Endothelial cell of umbilical vein (primary cell): Measurements from ENCODE around the gene SORCS2. TPM values are rescaled to one million over a fixed set of nuclear protein-coding genes. Genes with fewer than 3 reads are reported as not detected.

Experiments used
- BruUV-seq: library from RNA; stranded (reverse); fragments of 400-500 nt; replicated peaks from 2 replicates; lab custom pipeline; 2021; lab: Mats Ljungman, UMichigan
- CTCF ChIA-PET: fragments of 300-600, 350-600 bp; sonication (Branson Sonifier 250); formaldehyde crosslinking; loops from one replicate; lab custom pipeline; 2021; ENCODE audit warnings: antibody characterized with exemption, inconsistent platforms; lab: Charles Lee
- POLR2A ChIA-PET: fragments of 300-600, 350-600 bp; sonication (Branson Sonifier 250); formaldehyde crosslinking; loops from one replicate; lab custom pipeline; 2021; ENCODE audit warnings: antibody characterized with exemption, inconsistent platforms; lab: Charles Lee
- DNase-seq: peaks from one replicate; pipeline ENCODE4 v3.0.0-alpha.2; 2011; ENCODE audit warnings: low read depth, low spot score
- FAIRE-seq: peaks from 2 replicates; lab custom pipeline; 2011; peaks lifted over from hg19 to GRCh38; lab: Jason Lieb, UNC
- H2AFZ ChIP-seq: 2 replicates; pipeline ENCODE4 v1.6.0; 2012; ENCODE audit warnings: low read depth, low read length, control low read depth, inconsistent platforms
- H3K27ac ChIP-seq: 2 replicates; pipeline ENCODE4 v1.5.1; 2011; ENCODE audit warnings: low read depth, mild to moderate bottlenecking, control low read depth, low read length, moderate library complexity; ENCODE audit not compliant: insufficient read depth
- H3K27me3 ChIP-seq, 2 experiments: 2 replicates each; pipeline versions ENCODE4 v1.6.0 to v1.6.1; 2011; ENCODE audit warnings: low read length in 2 of 2, mixed read lengths in 1 of 2; ENCODE audit not compliant: control insufficient read depth in 2 of 2, insufficient read depth in 2 of 2
- H3K36me3 ChIP-seq, 2 experiments: 2 replicates in 1 of 2; 3 replicates in 1 of 2; pipeline ENCODE4 v1.5.1; 2011; ENCODE audit warnings: low read length in 2 of 2, mild to moderate bottlenecking in 1 of 2, moderate library complexity in 1 of 2; ENCODE audit not compliant: control insufficient read depth in 2 of 2, insufficient read depth in 2 of 2; ENCODE audit errors: extremely low read depth in 1 of 2
- H3K4me1 ChIP-seq: 3 replicates; pipeline ENCODE4 v1.5.1; 2011; ENCODE audit warnings: mild to moderate bottlenecking, low read length; ENCODE audit not compliant: control insufficient read depth, insufficient read depth; ENCODE audit errors: extremely low read depth
- H3K4me2 ChIP-seq: 2 replicates; pipeline ENCODE4 v1.6.1; 2011; ENCODE audit warnings: low read length, control low read depth, mixed read lengths; ENCODE audit not compliant: insufficient read depth
- H3K4me3 ChIP-seq, 3 experiments: fragments of 200-600 bp in 1 of 3; sonication (generic), shearing (Covaris generic) in 1 of 3; replicated peaks in 1 of 3; 2 replicates each; pipeline ENCODE4 v1.5.1; 2011 to 2016; ENCODE audit warnings: control low read depth in 3 of 3, low read length in 3 of 3, mild to moderate bottlenecking in 2 of 3, inconsistent platforms in 1 of 3, low read depth in 1 of 3, moderate library complexity in 1 of 3; ENCODE audit not compliant: insufficient read depth in 1 of 3
- H3K79me2 ChIP-seq: 2 replicates; pipeline ENCODE4 v1.6.0; 2012; ENCODE audit warnings: low read length, inconsistent platforms; ENCODE audit not compliant: control insufficient read depth, insufficient read depth
- H3K9ac ChIP-seq: replicated peaks from 2 replicates; pipeline ENCODE3; 2011; ENCODE audit warnings: low read length, control low read depth; ENCODE audit not compliant: insufficient read depth; ENCODE audit errors: extremely low read depth
- H3K9me1 ChIP-seq: replicated peaks from 3 replicates; pipeline ENCODE4 v1.6.0; 2011; ENCODE audit warnings: mild to moderate bottlenecking, low read length; ENCODE audit not compliant: control insufficient read depth, insufficient read depth; ENCODE audit errors: extremely low read depth
- H3K9me3 ChIP-seq: replicated peaks from 2 replicates; pipeline ENCODE4 v1.5.1; 2012; ENCODE audit warnings: low read length, inconsistent platforms; ENCODE audit not compliant: control insufficient read depth, insufficient read depth
- H4K20me1 ChIP-seq: replicated peaks from 2 replicates; pipeline ENCODE3; 2011; ENCODE audit warnings: mild to moderate bottlenecking, low read length; ENCODE audit not compliant: control insufficient read depth, insufficient read depth; ENCODE audit errors: extremely low read depth
- GATA2 ChIP-seq: IDR thresholded peaks from 2 replicates; pipeline ENCODE4 v1.7.0; 2011; ENCODE audit warnings: low read depth, mild to moderate bottlenecking, moderate library complexity, mixed read lengths, low read length; ENCODE audit not compliant: insufficient read length, insufficient read depth
- JUN ChIP-seq: IDR thresholded peaks from 2 replicates; pipeline ENCODE4 v1.6.1; 2011; ENCODE audit warnings: borderline replicate concordance, low read depth; ENCODE audit not compliant: insufficient read length, insufficient read depth
- MAX ChIP-seq: IDR thresholded peaks from 2 replicates; pipeline ENCODE4 v1.6.1; 2011; ENCODE audit not compliant: insufficient read depth, insufficient read length
- MYC ChIP-seq: IDR thresholded peaks from one replicate; pipeline ENCODE4 v1.6.1; 2011; ENCODE audit warnings: mild to moderate bottlenecking, low read depth, low read length
- POLR2A ChIP-seq: IDR thresholded peaks from 2 replicates; pipeline ENCODE4 v1.6.1; 2012; ENCODE audit warnings: low read depth, mild to moderate bottlenecking, control low read depth, low read length
- POLR2AphosphoS5 ChIP-seq: IDR thresholded peaks from 2 replicates; pipeline ENCODE4 v1.6.1; 2012; ENCODE audit warnings: low read depth, mild to moderate bottlenecking, control low read depth, low read length, moderate library complexity; ENCODE audit not compliant: insufficient read depth
- dilution Hi-C: fragments of 300-500 bp; cut with MboI; formaldehyde crosslinking; loops from one replicate; pipeline ENCODE4 v1.15.0; 2019; ENCODE audit warnings: low sequenced_read_pairs; ENCODE audit not compliant: extremely low pct_ligation_motif_present
- intact Hi-C: fragments of 100-400 bp; cut with micrococcal nuclease; formaldehyde crosslinking; loops from one replicate; pipeline ENCODE4 v1.10.0; 2022
- polyA plus RNA-seq, 4 experiments: library from polyadenylated mRNA; depleted of rRNA in 3 of 4; stranded (reverse) in 3 of 4; unstranded in 1 of 4; fragments of >200 nt; gene quantifications; 2 replicates each; pipeline versions ENCODE4 v1.2.1 to v1.2.3, GENCODE V29; 2011 to 2012; ENCODE audit warnings: missing spikeins in 1 of 4
- total RNA-seq: library from RNA; stranded (reverse); gene quantifications from 2 replicates; pipeline ENCODE4 v1.2.3, GENCODE V29; 2021
- TF ChIP-seq, protein P1 (sequence below), 2 donors: IDR thresholded peaks; 1 replicate in 1 of 2; 2 replicates in 1 of 2; pipeline ENCODE4 v1.5.1; 2011; ENCODE audit warnings: low read length in 2 of 2, mild to moderate bottlenecking in 2 of 2, moderate library complexity in 2 of 2, control low read depth in 1 of 2, inconsistent platforms in 1 of 2, low read depth in 1 of 2; ENCODE audit not compliant: insufficient read depth in 1 of 2; ENCODE audit errors: extremely low read depth in 1 of 2

SORCS2 gene
- total and polyA plus RNA-seq, 2 donors (not counting 3 experiments of a cell fraction or from before 2014, with no cell fraction given), result not detected

GRCh38 chr4:7761720-7762119 lies 569.4 kb downstream of the SORCS2 start:
- H3K4me1 ChIP-seq, result peaks cover 9% of the 10 kb centered on the region
- ChIA-PET CTCF (interaction anchor here (0.6 to 2.8 kb wide), 15 partner anchors 9 to 245 kb away, joined by 3 to 24 read pairs (median 4); no protein-coding TSS in a partner anchor), POLR2A (no interaction called here)
- DNase-seq (peak; percentile 61), FAIRE-seq (no peak)
- TF ChIP-seq POLR2AphosphoS5, result no peak
- TF ChIP-seq, protein P1, sequence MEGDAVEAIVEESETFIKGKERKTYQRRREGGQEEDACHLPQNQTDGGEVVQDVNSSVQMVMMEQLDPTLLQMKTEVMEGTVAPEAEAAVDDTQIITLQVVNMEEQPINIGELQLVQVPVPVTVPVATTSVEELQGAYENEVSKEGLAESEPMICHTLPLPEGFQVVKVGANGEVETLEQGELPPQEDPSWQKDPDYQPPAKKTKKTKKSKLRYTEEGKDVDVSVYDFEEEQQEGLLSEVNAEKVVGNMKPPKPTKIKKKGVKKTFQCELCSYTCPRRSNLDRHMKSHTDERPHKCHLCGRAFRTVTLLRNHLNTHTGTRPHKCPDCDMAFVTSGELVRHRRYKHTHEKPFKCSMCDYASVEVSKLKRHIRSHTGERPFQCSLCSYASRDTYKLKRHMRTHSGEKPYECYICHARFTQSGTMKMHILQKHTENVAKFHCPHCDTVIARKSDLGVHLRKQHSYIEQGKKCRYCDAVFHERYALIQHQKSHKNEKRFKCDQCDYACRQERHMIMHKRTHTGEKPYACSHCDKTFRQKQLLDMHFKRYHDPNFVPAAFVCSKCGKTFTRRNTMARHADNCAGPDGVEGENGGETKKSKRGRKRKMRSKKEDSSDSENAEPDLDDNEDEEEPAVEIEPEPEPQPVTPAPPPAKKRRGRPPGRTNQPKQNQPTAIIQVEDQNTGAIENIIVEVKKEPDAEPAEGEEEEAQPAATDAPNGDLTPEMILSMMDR (IDR thresholded peaks at IDR 0.05; ENCODE audit: extremely low read depth in 1 of 2, insufficient read depth in 1 of 2, low read depth in 1 of 2, low read length in 2 of 2), result peak; percentile 70 to 82
- no peak for TF ChIP-seq GATA2
- BruUV-seq, result no TSS peak
- peaks cover 11 to 50% of the 10 kb centered on the region in 2 experiments for H3K36me3 ChIP-seq
- intact Hi-C loops (loop anchor here (1.0 to 2.0 kb wide), 2 partner anchors 41 to 225 kb away; no protein-coding TSS in a partner anchor), dilution Hi-C loops (no loop called here)
- no peak overlapping the region for H3K4me3 ChIP-seq
- H3K9me1 ChIP-seq, result no peaks in the 10 kb centered on the region
- H3K9ac ChIP-seq, result no peak overlapping the region
- no peak overlapping the region for H2AFZ ChIP-seq
- no peaks in the 10 kb centered on the region for H3K9me3 ChIP-seq
- no peak overlapping the region for H3K4me2 ChIP-seq
- H4K20me1 ChIP-seq, result no peaks in the 10 kb centered on the region
- H3K27me3 ChIP-seq, result no peaks in the 10 kb centered on the region
- no peak overlapping the region for H3K27ac ChIP-seq
- H3K79me2 ChIP-seq, result peaks cover 3% of the 10 kb centered on the region

DNA sequence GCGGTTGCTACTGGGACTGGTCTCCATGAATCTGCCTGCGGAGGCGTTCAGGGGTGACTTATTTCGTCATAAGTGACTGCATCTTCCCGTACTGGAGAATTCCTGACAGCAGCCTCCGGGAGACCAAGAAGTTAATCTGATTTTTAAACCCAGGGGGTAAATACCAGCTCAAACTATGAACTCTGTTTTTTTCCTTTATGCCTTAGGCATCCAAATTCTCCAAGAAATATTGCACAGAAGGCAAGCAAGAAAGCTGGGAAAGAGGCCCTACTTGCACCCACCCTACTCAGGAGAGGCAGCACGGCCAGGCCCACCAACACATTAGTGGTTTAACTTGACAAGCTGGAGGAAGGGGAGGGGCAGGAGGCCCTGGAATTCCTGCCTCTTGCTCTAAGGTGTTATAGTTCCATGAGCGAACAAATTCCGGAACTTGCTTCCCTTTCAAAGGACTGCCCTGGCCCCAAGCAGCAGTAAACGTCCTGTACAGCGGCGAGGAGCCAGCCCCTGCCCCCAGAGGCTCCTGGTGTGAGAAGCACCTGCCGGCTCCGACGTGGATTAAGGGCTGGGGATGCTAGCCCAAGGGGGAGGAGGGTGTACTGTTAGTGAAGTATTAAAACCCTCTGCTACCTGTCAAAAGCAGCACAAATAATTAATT lies 570.2 kb downstream of the SORCS2 start:
- intact Hi-C loops, result no loop called here
- Histone ChIP-seq H2AFZ (no peak overlapping the region), H3K4me3 (no peak overlapping the region), H3K4me2 (no peak overlapping the region), H3K9me1 (no peaks in the 10 kb centered on the region), H3K27ac (no peak overlapping the region), H3K9me3 (no peaks in the 10 kb centered on the region), H3K4me1 (peaks cover 9% of the 10 kb centered on the region), H4K20me1 (no peaks in the 10 kb centered on the region), H3K36me3 (peaks cover 16 to 56% of the 10 kb centered on the region in 2 experiments), H3K79me2 (peaks cover 3% of the 10 kb centered on the region), H3K27me3 (no peaks in the 10 kb centered on the region), H3K9ac (no peak overlapping the region)
- dilution Hi-C loops, result no loop called here
- DNase-seq, result no peak
- TF ChIP-seq POLR2A (no peak), POLR2AphosphoS5 (no peak), GATA2 (no peak), JUN (no peak), MAX (no peak), MYC (no peak)
- TF ChIP-seq, protein P1 (IDR thresholded peaks at IDR 0.05; ENCODE audit: extremely low read depth in 1 of 2, insufficient read depth in 1 of 2, low read depth in 1 of 2, low read length in 2 of 2), result no peak
- BruUV-seq, result no TSS peak
- ChIA-PET CTCF (interaction anchor here (0.8 to 2.8 kb wide), 12 partner anchors 11 to 226 kb away, joined by 3 to 24 read pairs (median 4); no protein-coding TSS in a partner anchor), POLR2A (no interaction called here)
- FAIRE-seq, result no peak
